WERI-Rb-1 (cell line): ENCODE measurements around the gene ALB.

ENCODE experiments used
- DNase-seq: peaks from one replicate; pipeline ENCODE4 v3.0.0-alpha.2; 2020
- H3K27ac ChIP-seq: fragments of 250-450 bp; sonication (Bioruptor Pico); 2 replicates; pipeline ENCODE4 v1.5.1; 2020; ENCODE audit warnings: mild to moderate bottlenecking, moderate library complexity
- H3K27me3 ChIP-seq: fragments of 250-450 bp; sonication (Bioruptor Pico); 2 replicates; pipeline ENCODE4 v1.5.1; 2021; ENCODE audit warnings: mild to moderate bottlenecking, low read depth, moderate library complexity; ENCODE audit not compliant: insufficient read depth, severe bottlenecking
- H3K36me3 ChIP-seq: fragments of 250-450 bp; sonication (Bioruptor Pico); 2 replicates; pipeline ENCODE4 v1.5.1; 2020; ENCODE audit warnings: mild to moderate bottlenecking, moderate library complexity
- H3K4me3 ChIP-seq: 2 replicates; pipeline ENCODE4 v1.5.1; 2011; ENCODE audit warnings: low read depth, mild to moderate bottlenecking, control low read depth, low read length
- H3K9me3 ChIP-seq: fragments of 250-450 bp; sonication (Bioruptor Pico); 2 replicates; pipeline ENCODE4 v1.5.1; 2021; ENCODE audit warnings: mild to moderate bottlenecking, moderate library complexity; ENCODE audit not compliant: severe bottlenecking
- CTCF ChIP-seq: IDR thresholded peaks from 2 replicates; pipeline ENCODE4 v1.5.1; 2011; ENCODE audit warnings: low read depth, mild to moderate bottlenecking, control low read depth, inconsistent platforms, low read length

ALB gene

DNA sequence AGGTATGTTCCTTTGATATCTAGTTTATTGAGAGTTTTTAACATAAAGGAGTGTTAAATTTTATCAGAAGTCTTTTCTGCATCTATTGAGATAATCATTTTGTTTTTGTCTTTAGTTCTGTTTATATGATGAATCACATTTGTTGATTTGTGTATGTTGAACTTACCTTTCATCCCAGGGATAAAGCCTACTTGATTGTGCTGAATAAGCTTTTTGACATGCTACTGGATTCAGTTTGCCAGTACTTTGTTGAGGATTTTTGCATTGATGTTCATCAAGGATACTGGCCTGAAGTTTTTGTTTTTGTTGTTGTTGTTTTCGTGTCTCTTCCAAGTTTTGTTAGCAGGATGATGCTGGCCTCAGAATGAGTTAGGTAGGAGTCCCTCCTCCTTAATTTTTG lies 66.6 kb downstream of the ALB start:
- H3K9me3 ChIP-seq = peaks cover 13% of the 10 kb centered on the region
- no peaks in the 10 kb centered on the region for H3K36me3 ChIP-seq
- H3K27me3 ChIP-seq = no peaks in the 10 kb centered on the region
- H3K4me3 ChIP-seq = no peak overlapping the region
- H3K27ac ChIP-seq = no peak overlapping the region
- no peak for DNase-seq
- TF ChIP-seq CTCF = no peak
